Esophagus muscularis mucosa (tissue), 4 donors: ENCODE measurements around the gene RFPL1.

ENCODE experiments used
- CTCF ChIP-seq, 3 experiments: fragments of 200-600 bp in 2 of 3; fragments of 450-650 bp in 1 of 3; sonication (generic) in 2 of 3; IDR thresholded peaks; one replicate each; pipeline ENCODE4 v1.5.1; 2017 to 2019; ENCODE audit warnings: antibody characterized with exemption in 3 of 3, mild to moderate bottlenecking in 2 of 3, moderate library complexity in 1 of 3
- EP300 ChIP-seq: sonication (generic); formaldehyde crosslinking; IDR thresholded peaks from one replicate; pipeline ENCODE4 v1.6.1; 2017; ENCODE audit warnings: antibody characterized with exemption
- POLR2A ChIP-seq: fragments of 450-650 bp; IDR thresholded peaks from one replicate; pipeline ENCODE4 v1.6.1; 2017; ENCODE audit warnings: antibody characterized with exemption, moderate library complexity, mild to moderate bottlenecking, low read depth
- POLR2AphosphoS5 ChIP-seq, 2 donors: sonication (generic); formaldehyde crosslinking; IDR thresholded peaks; one replicate each; pipeline ENCODE4 v1.6.1; 2017; ENCODE audit warnings: antibody characterized with exemption in 2 of 2

- TF ChIP-seq EP300 (no peak), CTCF (IDR thresholded peaks at IDR 0.05) (no peak), POLR2A (no peak), POLR2AphosphoS5 (IDR thresholded peaks at IDR 0.05) (no peak)
These were observed 46.8 kb upstream of the RFPL1 start for GRCh38 chr22:29391546-29391945.
